GM10847 (cell line): ENCODE measurements around the gene BRSK2.

Experiments
- POLR2A ChIP-seq: IDR thresholded peaks from 2 replicates; pipeline ENCODE4 v1.6.1; 2011; ENCODE audit not compliant: insufficient read length; ENCODE audit errors: extremely low read depth

BRSK2 gene

GRCh38 chr11:1397862-1398527, 8.3 kb downstream of the BRSK2 start:
- no peak for TF ChIP-seq POLR2A

DNA sequence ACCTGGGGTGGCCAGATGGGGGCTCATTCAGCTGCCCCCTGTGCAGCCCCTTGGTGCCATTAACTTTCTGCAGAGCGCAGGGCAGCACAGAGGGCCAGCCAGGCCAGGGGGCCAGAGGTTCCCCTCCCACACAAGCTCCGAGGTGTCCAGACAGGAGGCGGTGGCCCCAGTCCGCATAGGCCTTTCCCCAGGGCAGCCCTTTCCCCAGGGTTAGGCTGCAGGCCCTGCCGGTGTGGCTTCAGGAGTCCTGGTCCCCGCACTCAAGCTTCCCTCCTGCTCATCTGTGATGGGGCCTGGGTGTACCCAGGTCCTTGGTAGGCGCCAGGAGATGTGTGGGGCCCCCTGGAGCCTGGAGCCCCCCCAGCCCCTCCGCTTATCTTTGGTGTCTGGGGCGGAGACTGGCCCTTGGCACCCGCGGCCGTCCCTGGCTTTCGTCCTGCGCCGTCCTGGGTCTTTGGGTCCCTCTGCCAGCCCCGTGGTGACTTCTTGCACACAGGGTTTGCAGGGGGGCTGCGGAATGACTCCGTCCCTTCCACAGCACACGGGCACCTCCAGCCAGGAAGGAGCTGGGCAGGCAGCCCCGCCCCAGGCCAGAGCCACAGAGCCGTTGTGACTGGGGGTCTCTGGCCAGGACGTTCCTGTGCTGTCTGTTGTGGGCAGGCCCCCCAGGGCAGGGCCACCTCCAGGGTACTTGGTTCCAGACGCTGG, 8.9 kb downstream of the BRSK2 start:
- no peak for TF ChIP-seq POLR2A

GRCh38 chr11:1399386-1400316, 9.9 kb downstream of the BRSK2 start:
- TF ChIP-seq POLR2A = no peak

GRCh38 chr11:1400317-1401170, 10.8 kb downstream of the BRSK2 start:
- no peak for TF ChIP-seq POLR2A

DNA sequence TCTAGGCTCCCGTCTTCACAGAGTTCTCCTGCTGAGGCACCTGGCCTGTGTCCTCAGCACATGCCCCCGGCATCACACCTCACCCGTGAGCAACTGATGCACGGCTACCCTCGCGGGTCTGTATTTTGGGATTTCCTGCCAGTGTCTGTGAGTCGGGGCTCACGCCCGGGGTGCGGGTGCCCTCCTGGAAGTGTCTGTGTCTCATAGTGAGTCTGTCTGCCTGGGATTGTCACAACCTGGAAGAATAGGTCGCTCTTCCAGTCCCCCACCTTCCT, 11.4 kb downstream of the BRSK2 start:
- no peak for TF ChIP-seq POLR2A

DNA sequence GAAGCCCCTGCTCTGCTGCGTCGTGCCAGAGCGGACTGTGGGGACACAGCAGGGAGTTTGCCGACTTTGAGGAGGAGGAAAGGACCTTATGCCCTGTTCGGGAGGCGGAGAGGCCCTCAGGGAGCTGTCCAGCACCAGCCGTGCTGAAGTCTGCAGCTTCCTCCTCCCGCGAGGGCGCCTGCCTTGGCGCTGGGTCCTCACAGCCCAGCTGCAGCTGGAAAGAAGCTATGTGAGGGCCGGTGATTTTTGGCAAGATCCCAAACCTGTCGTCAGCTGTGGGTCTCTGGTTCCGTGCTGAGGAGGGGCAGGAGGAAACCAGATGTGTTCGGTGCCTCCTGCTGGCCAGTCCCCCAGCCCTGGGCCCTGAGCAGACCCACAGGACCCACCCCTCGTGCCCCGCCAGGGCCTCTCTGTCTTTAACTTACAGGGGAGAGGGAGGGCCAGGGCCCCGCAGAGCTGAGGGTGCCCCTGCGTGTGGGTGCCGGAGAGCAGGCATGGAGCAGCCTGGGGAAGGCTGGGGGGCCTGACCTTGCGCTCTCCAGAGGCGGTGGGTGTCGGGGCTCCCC, 12.0 kb downstream of the BRSK2 start:
- no peak for TF ChIP-seq POLR2A

DNA sequence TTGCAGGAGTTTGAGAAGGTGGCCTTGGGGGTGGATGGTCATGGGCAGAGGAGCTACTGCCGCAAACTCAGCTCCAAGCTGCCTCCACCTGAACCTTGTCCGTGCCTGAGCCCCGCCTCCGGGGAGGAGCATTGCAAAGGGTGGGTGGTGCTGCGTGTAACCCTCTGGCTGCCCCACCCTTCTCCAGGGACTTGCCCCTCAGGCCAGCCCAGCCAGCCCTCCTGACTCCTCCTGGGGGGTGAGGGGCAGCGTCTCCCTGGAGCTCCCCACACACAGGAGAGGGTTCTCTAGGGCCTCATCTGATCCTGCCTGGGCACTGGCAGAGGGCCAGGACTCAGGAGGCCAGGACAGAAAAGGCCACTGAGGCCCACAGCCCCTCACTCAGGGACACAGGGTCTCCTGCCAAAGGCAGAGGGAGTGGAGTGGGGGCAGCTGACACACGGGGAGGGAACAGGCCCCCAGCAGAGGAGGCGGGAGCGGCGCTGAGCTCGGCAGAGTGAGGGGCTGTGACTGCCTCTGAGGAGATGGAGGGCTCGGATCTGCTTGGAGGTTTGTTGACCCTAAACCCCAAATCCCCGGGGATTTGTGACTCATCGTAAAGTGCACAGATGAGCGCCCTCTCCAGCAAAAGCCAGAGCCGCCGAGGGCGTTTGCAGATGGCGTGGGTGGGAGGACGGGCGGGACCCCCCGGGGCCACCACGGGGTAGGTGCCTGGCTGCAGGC, 12.8 kb downstream of the BRSK2 start:
- TF ChIP-seq POLR2A = no peak

- TF ChIP-seq POLR2A = no peak
These were observed 13.4 kb downstream of the BRSK2 start for GRCh38 chr11:1403078-1403620.

GRCh38 chr11:1403721-1404460, 14.2 kb downstream of the BRSK2 start:
- no peak for TF ChIP-seq POLR2A

DNA sequence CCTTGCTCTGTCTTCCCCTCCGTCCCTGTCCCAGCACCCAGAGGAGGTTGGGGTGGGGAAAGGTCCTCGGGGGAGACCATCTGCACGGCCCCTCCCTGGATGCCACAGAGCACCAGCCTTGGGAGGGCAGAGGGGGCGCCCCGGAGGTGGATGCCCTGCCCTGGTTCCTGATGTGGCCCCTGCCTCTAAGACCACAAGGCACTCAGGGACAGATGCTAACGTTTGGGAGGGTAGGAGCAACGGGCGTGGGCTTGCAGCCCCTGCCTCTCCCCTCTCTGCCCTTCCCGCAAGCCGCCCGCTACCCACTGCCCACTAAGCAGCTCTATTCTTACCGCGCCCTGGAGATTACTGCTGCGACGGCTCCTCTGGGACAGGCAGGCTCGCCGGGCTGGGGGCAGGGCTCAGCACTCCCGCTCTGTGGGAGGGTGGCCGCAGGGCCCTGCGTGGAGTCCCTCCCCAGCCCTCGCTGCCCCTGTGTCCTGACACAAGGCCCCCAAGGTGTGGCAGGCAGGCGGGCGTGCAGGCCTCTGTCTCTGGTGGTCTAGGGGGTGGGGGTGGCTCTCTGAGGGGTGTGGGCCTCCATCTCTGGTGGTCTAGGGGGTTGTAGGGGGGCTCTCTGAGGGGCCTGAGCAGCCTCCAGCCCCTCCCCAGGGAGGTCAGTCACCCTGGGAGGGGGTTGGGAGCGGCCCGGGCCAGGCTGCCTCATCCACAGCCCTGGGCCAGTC, 14.9 kb downstream of the BRSK2 start:
- TF ChIP-seq POLR2A = no peak

DNA sequence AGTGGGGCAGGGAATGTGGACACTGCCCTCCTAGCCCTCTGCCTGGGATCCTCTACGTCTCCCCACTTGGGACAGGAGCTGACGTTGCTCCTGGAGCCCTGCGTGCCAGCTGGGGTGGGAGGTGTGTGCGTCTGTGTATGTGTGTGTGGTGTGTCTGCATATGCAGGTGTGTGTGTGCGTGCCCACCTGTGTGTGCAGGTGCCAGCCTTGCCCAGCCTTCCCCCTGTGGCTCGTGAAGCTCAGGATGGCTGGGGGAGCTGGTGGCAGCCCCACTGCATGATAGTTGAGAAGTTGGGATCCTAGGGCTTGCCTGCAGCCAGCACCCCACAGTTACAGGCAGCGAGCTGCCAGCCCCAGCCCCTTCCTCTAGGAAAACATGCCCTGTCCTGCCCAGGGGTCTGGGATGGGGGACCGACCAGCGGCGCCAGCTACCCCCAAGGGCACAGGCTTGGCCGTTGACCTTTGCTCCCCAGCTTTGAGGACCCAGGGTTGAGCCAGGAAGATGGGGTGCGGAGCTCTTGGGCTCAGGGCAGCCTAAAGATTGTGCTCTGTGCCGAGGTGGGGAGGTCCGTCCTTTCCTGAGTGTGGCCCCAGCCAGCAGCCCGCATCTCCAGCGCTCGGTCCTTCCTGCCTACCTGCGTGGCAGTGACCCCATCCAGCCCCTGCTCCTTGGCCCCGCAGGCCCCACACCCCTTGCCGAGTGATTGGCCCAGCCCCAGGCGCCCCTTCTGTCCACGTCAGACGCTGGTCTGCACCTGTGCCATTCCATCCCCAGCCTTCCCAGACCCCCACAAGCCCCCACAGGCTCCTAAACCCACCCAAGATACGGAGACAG, 15.7 kb downstream of the BRSK2 start:
- TF ChIP-seq POLR2A = no peak

DNA sequence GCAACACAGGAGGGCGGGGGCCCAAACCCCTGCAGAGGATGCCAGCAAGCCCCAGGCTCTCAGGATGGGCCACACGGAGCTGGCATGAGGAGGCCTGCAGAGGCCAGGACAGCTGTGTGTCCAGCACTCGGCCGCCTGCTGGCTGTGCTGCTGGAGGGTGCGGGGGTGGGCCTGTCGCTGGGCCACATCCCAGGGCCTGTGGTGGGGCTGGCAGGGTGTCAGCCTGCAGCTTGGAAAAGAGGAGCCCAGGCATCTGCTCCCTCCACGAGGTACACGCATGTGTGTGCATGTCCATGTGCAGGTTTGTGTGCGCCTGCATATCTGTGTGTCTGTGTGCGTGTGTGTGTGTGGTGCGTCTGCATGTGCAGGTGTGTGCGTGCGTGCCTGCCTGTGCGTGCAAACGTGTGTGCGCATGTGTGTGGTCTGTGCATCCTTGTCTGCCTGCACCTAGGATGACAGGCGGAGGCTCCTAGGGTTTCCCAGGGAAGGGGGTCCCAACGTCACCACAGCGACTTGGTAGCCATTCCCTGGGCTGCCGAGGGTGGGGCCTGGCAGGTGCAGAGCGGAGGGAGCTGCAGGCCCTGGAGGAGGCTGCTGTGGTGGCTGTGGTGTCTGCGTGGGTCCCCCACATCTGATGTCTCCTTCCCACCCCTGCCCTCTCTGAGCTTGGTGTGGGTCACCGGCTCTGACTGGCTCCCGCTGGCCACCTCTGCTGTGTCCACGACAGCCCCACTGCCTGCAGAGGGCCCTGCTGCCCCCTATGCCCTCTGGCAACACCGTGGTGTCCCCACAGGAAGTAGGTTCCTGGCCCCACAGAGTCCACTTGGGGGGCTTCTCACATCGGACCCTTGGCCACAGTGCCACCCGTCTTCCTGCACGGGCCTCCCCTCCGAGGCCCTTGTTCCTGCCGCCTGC, 17.1 kb downstream of the BRSK2 start:
- no peak for TF ChIP-seq POLR2A
